ENCODE measurements around the gene SYTL4.

DNA sequence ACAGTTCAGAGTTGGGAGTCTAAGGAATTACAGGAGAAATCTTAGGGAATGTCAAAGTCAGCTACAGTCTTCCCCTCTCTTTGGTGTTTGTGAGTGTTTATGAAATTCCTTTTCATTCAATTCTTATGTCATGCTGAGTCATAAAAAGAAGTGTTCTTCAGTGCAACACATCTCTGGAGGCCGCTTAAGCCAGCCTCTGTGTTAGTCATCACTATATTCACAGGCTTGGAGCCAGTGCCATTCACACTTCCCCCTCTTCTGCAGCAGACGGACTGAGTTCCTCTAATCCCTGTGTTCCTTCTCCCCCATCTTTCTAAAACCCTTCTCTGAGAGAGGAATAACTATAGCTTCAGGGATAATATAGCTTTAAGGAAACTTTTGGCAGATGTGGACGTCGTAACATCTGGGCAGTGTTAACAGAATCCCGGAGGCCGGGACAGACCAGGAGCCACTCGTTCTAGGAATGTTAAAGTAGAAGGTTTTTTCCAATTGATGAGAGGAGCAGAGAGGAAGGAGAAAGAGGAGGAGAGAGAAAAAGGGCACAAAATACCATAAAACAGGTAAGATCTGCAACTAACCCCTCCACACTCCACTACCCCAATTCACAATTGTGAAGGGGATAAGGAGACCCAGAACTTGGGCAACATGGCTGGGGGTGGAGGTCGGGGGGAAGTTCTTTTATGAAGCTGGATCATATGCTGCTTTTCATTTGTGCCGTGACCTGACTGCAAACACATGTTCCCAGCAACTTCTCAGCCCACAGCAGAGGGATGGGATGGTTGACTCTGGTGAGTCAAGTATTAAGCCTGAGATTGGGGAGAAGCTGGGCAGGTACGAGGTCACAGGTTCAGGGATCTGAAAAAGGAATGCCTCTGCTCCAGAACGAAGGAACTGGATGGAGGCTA lies 87.7 kb downstream of the SYTL4 start, which contains the start of gene SRPX2:
- no peak for TF ChIP-seq CTCF (IDR thresholded peaks at IDR 0.05)
- peak in 3 of 4 donors; percentile 42 to 50 (median 48) for TF ChIP-seq POLR2A (IDR thresholded peaks at IDR 0.05)

Measured in esophagus squamous epithelium (tissue), 4 donors.